GM12873 (cell line): ENCODE measurements around the gene ANXA1.

Experiments
- CTCF ChIP-seq: IDR thresholded peaks from 2 replicates; pipeline ENCODE4 v1.5.1; 2012; ENCODE audit warnings: low read depth, mild to moderate bottlenecking, moderate library complexity, low read length, control low read depth; ENCODE audit not compliant: insufficient read depth; ENCODE audit errors: missing control alignments

Gene ANXA1

GRCh38 chr9:73200694-73201452 lies 49.2 kb downstream of the ANXA1 start:
- TF ChIP-seq CTCF, result peak; percentile 45

GRCh38 chr9:73202980-73203379 lies 51.3 kb downstream of the ANXA1 start:
- no peak for TF ChIP-seq CTCF

- no peak for TF ChIP-seq CTCF
These were observed 53.3 kb downstream of the ANXA1 start for GRCh38 chr9:73204936-73205335.

GRCh38 chr9:73206851-73207250 lies 55.2 kb downstream of the ANXA1 start:
- no peak for TF ChIP-seq CTCF

GRCh38 chr9:73210886-73211666 lies 59.4 kb downstream of the ANXA1 start:
- no peak for TF ChIP-seq CTCF

- TF ChIP-seq CTCF, result no peak
These were observed 61.6 kb downstream of the ANXA1 start for GRCh38 chr9:73213300-73213699.

- TF ChIP-seq CTCF, result no peak
These were observed 63.6 kb downstream of the ANXA1 start for GRCh38 chr9:73215249-73215648.
